ENCODE results near the gene CRYM. TPM values are rescaled to one million over a fixed set of nuclear protein-coding genes. Genes with fewer than 3 reads are reported as not detected.

CRYM gene
- total and polyA plus RNA-seq, 10 of the 15 experiments (the other 5 are each of a cell fraction or from before 2014, with no cell fraction given): 0.30 to 6.1 (median 3.9) TPM

- no peak for TF ChIP-seq REST (IDR thresholded peaks at IDR 0.05; ENCODE audit: low read depth, low read length)
- TF ChIP-seq IKZF2 (IDR thresholded peaks at IDR 0.05): peak; percentile 99 to 100
- TF ChIP-seq CREM (IDR thresholded peaks at IDR 0.05; ENCODE audit: low read depth): peak; percentile 72; the same call in 1 of the 2 replicates
- TF ChIP-seq POU2F2 (IDR thresholded peaks at IDR 0.05; ENCODE audit: borderline replicate concordance, low read depth, low read length): peak; percentile 76; the same call in 1 of the 3 replicates
- no peak for TF ChIP-seq KDM1A (IDR thresholded peaks at IDR 0.05; ENCODE audit: borderline replicate concordance)
- TF ChIP-seq BMI1 (IDR thresholded peaks at IDR 0.05; ENCODE audit: borderline replicate concordance): peak; percentile 79
- TF ChIP-seq ESRRA (IDR thresholded peaks at IDR 0.05; ENCODE audit: low read length): 0 out of 2 replicates have a peak, but pooled peaks have one; percentile 30
- TF ChIP-seq DPF2 (IDR thresholded peaks at IDR 0.05): peak; percentile 93
- TF ChIP-seq BCL11A (IDR thresholded peaks at IDR 0.05; ENCODE audit: low read depth, low read length): peak; percentile 93
- TF ChIP-seq TBL1XR1 (IDR thresholded peaks at IDR 0.05; ENCODE audit: low read depth, low read length): 0 out of 2 replicates have a peak, but pooled peaks have one; percentile 48
- peak; percentile 65 for TF ChIP-seq ATF2 (IDR thresholded peaks at IDR 0.05; ENCODE audit: low read length)
- peak; percentile 59; the same call in 1 of the 2 replicates for TF ChIP-seq NR2F1 (conservative IDR thresholded peaks at IDR 0.05)
- TF ChIP-seq SKIL (IDR thresholded peaks at IDR 0.05; ENCODE audit: low read depth, poor library complexity, severe bottlenecking): peak; percentile 35
- TF ChIP-seq MTA2 (IDR thresholded peaks at IDR 0.05; ENCODE audit: low read depth): peak; percentile 90
- no peak for TF ChIP-seq ZBTB4 (CRISPR knock-in tag; IDR thresholded peaks at IDR 0.05)
- TF ChIP-seq E2F4 (IDR thresholded peaks at IDR 0.05; ENCODE audit: low read depth, low read length): no peak
- TF ChIP-seq EP300 (IDR thresholded peaks at IDR 0.05; ENCODE audit: borderline replicate concordance in 1 of 2, control insufficient read depth in 1 of 2, low read depth in 2 of 2, low read length in 2 of 2): peak in 1 of 2 experiments; percentile 88; a peak in 3 of 4 replicates
- no peak for TF ChIP-seq SRF (IDR thresholded peaks at IDR 0.05; ENCODE audit: low read depth in 2 of 2, low read length in 2 of 2)
- peak; percentile 84 for TF ChIP-seq RUNX3 (IDR thresholded peaks at IDR 0.05; ENCODE audit: low read length)
Measured at GRCh38 chr16:21274172-21274726, 3.8 kb downstream of the CRYM start (continued).
